HepG2 (cell line): ENCODE measurements around the gene VAV2. TPM values are rescaled to one million over a fixed set of nuclear protein-coding genes. Genes with fewer than 3 reads are reported as not detected.
A peak's percentile ranks its signal among the peaks of the same experiment; 100 is the strongest.

ENCODE experiments used
- EP300 ChIP-seq, 3 experiments: sonication (generic) in 1 of 3; formaldehyde crosslinking in 1 of 3; IDR thresholded peaks; 2 replicates each; pipeline versions ENCODE4 v1.5.1 to v1.6.1; 2011 to 2020; ENCODE audit warnings: low read depth in 2 of 3, low read length in 2 of 3, borderline replicate concordance in 1 of 3, improper control_type of control experiment in 1 of 3, mild to moderate bottlenecking in 1 of 3, missing genetic modification reagents in 1 of 3, moderate library complexity in 1 of 3
- FOXJ3 ChIP-seq: sonication (generic); formaldehyde crosslinking; IDR thresholded peaks from 2 replicates; pipeline ENCODE4 v1.4.0; 2020; ENCODE audit warnings: missing genetic modification reagents, mild to moderate bottlenecking, borderline replicate concordance
- FOXO1 ChIP-seq: sonication (generic); formaldehyde crosslinking; IDR thresholded peaks from 2 replicates; pipeline ENCODE4 v1.4.0; 2020; ENCODE audit warnings: missing genetic modification reagents
- GABPB1 ChIP-seq: IDR thresholded peaks from 2 replicates; pipeline ENCODE4 v1.6.1; 2016; ENCODE audit warnings: mild to moderate bottlenecking, missing genetic modification reagents, moderate library complexity, missing compliant biosample characterization
- HIC2 ChIP-seq: sonication (generic); formaldehyde crosslinking; IDR thresholded peaks from 2 replicates; pipeline ENCODE4 v1.9.0; 2022; ENCODE audit warnings: low read depth, missing genetic modification reagents
- MAFG ChIP-seq: sonication (generic); formaldehyde crosslinking; IDR thresholded peaks from 2 replicates; pipeline ENCODE4 v1.5.1; 2020; ENCODE audit warnings: mild to moderate bottlenecking, missing genetic modification reagents
- NR2F1 ChIP-seq, 2 experiments: fragments of 450-650 bp in 1 of 2; formaldehyde crosslinking in 1 of 2; IDR thresholded peaks; 2 replicates each; pipeline versions ENCODE4 v1.5.0 to v1.6.1; 2016 to 2020; ENCODE audit warnings: mild to moderate bottlenecking in 1 of 2, missing compliant biosample characterization in 1 of 2, missing genetic modification reagents in 1 of 2, moderate library complexity in 1 of 2
- PHF21A ChIP-seq: sonication (generic); formaldehyde crosslinking; IDR thresholded peaks from 2 replicates; pipeline ENCODE4 v1.5.0; 2020; ENCODE audit warnings: mild to moderate bottlenecking, missing genetic modification reagents
- SAP130 ChIP-seq: IDR thresholded peaks from 2 replicates; pipeline ENCODE4 v1.6.1; 2016; ENCODE audit warnings: low read depth
- SMC3 ChIP-seq: IDR thresholded peaks from 2 replicates; pipeline ENCODE4 v1.6.1; 2011; ENCODE audit warnings: low read length, improper control_type of control experiment
- SP5 ChIP-seq: IDR thresholded peaks from 2 replicates; pipeline ENCODE4 v1.6.1; 2016; ENCODE audit warnings: low read depth, borderline replicate concordance
- STAG1 ChIP-seq: sonication (generic); formaldehyde crosslinking; IDR thresholded peaks from 2 replicates; pipeline ENCODE4 v1.4.0; 2020; ENCODE audit warnings: missing genetic modification reagents
- SYNCRIP ChIP-seq: fragments of 200-400 bp; formaldehyde crosslinking; IDR thresholded peaks from 2 replicates; pipeline ENCODE4 v1.6.1; 2018; ENCODE audit warnings: mild to moderate bottlenecking, low read depth, low read length; ENCODE audit not compliant: insufficient read depth
- THRA ChIP-seq: sonication (generic); formaldehyde crosslinking; IDR thresholded peaks from 2 replicates; pipeline ENCODE4 v1.4.0; 2020; ENCODE audit warnings: missing genetic modification reagents, borderline replicate concordance
- ZBTB49 ChIP-seq: sonication (generic); formaldehyde crosslinking; IDR thresholded peaks from 2 replicates; pipeline ENCODE4 v1.4.0; 2020; ENCODE audit warnings: missing genetic modification reagents, borderline replicate concordance
- ZNF230 ChIP-seq: sonication (generic); formaldehyde crosslinking; IDR thresholded peaks from 2 replicates; pipeline ENCODE4 v1.4.0; 2020; ENCODE audit warnings: mild to moderate bottlenecking, missing genetic modification reagents
- ZNF232 ChIP-seq: sonication (generic); formaldehyde crosslinking; IDR thresholded peaks from 2 replicates; pipeline ENCODE4 v1.4.0; 2020; ENCODE audit warnings: missing genetic modification reagents, borderline replicate concordance
- ZNF296 ChIP-seq: sonication (generic); formaldehyde crosslinking; conservative IDR thresholded peaks from 2 replicates; pipeline ENCODE4 v1.5.0; 2020; ENCODE audit warnings: mild to moderate bottlenecking, missing genetic modification reagents
- ZNF546 ChIP-seq: sonication (generic); formaldehyde crosslinking; conservative IDR thresholded peaks from 2 replicates; pipeline ENCODE4 v1.8.1; 2023; ENCODE audit warnings: mild to moderate bottlenecking, missing genetic modification reagents
- ZNF652 ChIP-seq: IDR thresholded peaks from 2 replicates; pipeline ENCODE4 v1.6.1; 2016; ENCODE audit warnings: low read depth, borderline replicate concordance
- ZSCAN5A ChIP-seq: sonication (generic); formaldehyde crosslinking; IDR thresholded peaks from 2 replicates; pipeline ENCODE4 v1.8.0; 2022; ENCODE audit warnings: mild to moderate bottlenecking, missing genetic modification reagents, borderline replicate concordance
- polyA plus RNA-seq, 8 experiments: library from polyadenylated mRNA; depleted of rRNA in 3 of 8; stranded (reverse) in 7 of 8; unstranded in 1 of 8; fragments of >200 nt; fragmentation: Illumina TruSeq in 4 of 8; extraction: Trizol in 4 of 8; gene quantifications; 2 replicates each; pipeline versions ENCODE4 v1.2.1 to v1.2.3, GENCODE V29; 2011 to 2016; ENCODE audit warnings: low read depth in 4 of 8, missing spikeins in 1 of 8, mixed read lengths in 1 of 8; ENCODE audit not compliant: insufficient read depth in 1 of 8
- total RNA-seq, 5 experiments: library from RNA; depleted of rRNA; stranded (reverse); fragments of >200 nt; fragmentation: Illumina TruSeq; extraction: Trizol; gene quantifications; 2 replicates each; pipeline ENCODE4 v1.2.3, GENCODE V29; 2016; ENCODE audit warnings: low read depth in 1 of 5

The VAV2 gene
- total and polyA plus RNA-seq, 2 of the 13 experiments (the other 11 are each of a cell fraction or from before 2014, with no cell fraction given) = 22.5 to 22.9 TPM

GRCh38 chr9:133715866-133716563 lies 276.1 kb downstream of the VAV2 start (continued):
- TF ChIP-seq ZSCAN5A (no peak), FOXJ3 (CRISPR knock-in tag) (peak; percentile 65; the same call in 1 of the 2 replicates), ZNF230 (peak; percentile 74; the same call in 1 of the 2 replicates), FOXO1 (CRISPR knock-in tag) (peak; percentile 81), STAG1 (CRISPR knock-in tag) (peak; percentile 73), THRA (CRISPR knock-in tag) (peak; percentile 69; the same call in 1 of the 2 replicates), ZBTB49 (CRISPR knock-in tag) (no peak), NR2F1 (CRISPR knock-in tag; IDR thresholded peaks at IDR 0.05) (peak in 1 of 2 experiments; percentile 35; a peak in 1 of 4 replicates), SAP130 (CRISPR knock-in tag) (peak; percentile 62), GABPB1 (CRISPR knock-in tag) (peak; percentile 17; the same call in 1 of the 2 replicates), SMC3 (peak; percentile 24; the same call in 1 of the 2 replicates), SYNCRIP (no peak), ZNF546 (0 out of 2 replicates have a peak, but pooled peaks have one; percentile 11), ZNF296 (CRISPR knock-in tag) (no peak), MAFG (CRISPR knock-in tag) (no peak), EP300 (IDR thresholded peaks at IDR 0.05; ENCODE audit: low read depth in 2 of 2, low read length in 2 of 2) (peak; percentile 11 to 23; a peak in 1 of 4 replicates), EP300 (CRISPR knock-in tag; IDR thresholded peaks at IDR 0.05; ENCODE audit: borderline replicate concordance) (no peak), PHF21A (CRISPR knock-in tag) (peak; percentile 83), ZNF232 (no peak), ZNF652 (CRISPR knock-in tag) (no peak), SP5 (CRISPR knock-in tag) (peak; percentile 36; the same call in 1 of the 2 replicates), HIC2 (CRISPR knock-in tag) (peak; percentile 92)
